Stimulated activated CD8-positive, alpha-beta memory T cell treated with anti-CD3 and anti-CD28 coated beads, Interleukin-15, amount 100 ng/mL, for 1 hour (primary cell): ENCODE measurements around the gene CLCN7.

Source experiments
- DNase-seq: peaks from one replicate; pipeline ENCODE4 v3.0.0-alpha.2; 2020; ENCODE audit warnings: low read depth

Gene CLCN7, protein sequence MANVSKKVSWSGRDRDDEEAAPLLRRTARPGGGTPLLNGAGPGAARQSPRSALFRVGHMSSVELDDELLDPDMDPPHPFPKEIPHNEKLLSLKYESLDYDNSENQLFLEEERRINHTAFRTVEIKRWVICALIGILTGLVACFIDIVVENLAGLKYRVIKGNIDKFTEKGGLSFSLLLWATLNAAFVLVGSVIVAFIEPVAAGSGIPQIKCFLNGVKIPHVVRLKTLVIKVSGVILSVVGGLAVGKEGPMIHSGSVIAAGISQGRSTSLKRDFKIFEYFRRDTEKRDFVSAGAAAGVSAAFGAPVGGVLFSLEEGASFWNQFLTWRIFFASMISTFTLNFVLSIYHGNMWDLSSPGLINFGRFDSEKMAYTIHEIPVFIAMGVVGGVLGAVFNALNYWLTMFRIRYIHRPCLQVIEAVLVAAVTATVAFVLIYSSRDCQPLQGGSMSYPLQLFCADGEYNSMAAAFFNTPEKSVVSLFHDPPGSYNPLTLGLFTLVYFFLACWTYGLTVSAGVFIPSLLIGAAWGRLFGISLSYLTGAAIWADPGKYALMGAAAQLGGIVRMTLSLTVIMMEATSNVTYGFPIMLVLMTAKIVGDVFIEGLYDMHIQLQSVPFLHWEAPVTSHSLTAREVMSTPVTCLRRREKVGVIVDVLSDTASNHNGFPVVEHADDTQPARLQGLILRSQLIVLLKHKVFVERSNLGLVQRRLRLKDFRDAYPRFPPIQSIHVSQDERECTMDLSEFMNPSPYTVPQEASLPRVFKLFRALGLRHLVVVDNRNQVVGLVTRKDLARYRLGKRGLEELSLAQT

GRCh38 chr16:1474796-1475551 is at the start of gene CLCN7:
Gene CLCN7 (minus strand): TSS chr16:1475028. CDS start chr16:1474974, 54 bp downstream.
- DNase-seq, result peak; percentile 74

- DNase-seq, result no peak
Observed at GRCh38 chr16:1524366-1524765, 49.5 kb upstream of the CLCN7 start.

DNA sequence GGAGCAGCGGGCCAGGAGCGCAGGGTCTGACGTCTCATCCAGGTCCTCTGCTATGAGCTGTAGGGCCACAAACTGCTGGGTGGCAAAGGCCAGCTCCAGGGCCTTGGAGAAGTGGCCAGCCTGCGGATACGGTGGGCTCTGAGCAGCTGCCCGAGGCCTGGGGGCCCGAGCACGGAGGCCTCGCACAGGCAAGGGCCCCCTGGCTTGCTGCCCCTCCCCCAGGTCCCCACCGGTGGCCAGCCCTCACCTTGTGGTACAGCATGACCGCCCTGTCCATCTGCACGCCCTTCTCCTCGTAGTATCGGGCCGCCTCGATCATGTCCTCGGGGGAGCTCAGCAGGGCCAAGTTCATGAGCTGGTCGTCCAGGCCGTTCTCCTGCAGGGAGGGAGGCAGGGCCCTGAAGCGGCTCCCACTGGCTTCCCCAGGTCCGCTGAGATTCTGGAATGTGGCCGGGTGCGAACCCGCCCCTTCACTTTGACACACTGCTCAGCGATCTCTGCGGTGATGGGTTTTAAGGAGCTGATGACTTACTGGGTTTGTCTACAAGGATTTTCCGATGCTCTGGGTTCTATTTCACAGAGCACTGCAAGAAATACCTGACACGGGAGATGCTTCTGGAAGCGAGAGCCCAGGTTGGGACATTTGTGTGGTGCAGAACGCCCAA is 48.9 kb upstream of the CLCN7 start:
- no peak for DNase-seq

- DNase-seq, result no peak
Observed at GRCh38 chr16:1520461-1520860, 45.6 kb upstream of the CLCN7 start.

DNA sequence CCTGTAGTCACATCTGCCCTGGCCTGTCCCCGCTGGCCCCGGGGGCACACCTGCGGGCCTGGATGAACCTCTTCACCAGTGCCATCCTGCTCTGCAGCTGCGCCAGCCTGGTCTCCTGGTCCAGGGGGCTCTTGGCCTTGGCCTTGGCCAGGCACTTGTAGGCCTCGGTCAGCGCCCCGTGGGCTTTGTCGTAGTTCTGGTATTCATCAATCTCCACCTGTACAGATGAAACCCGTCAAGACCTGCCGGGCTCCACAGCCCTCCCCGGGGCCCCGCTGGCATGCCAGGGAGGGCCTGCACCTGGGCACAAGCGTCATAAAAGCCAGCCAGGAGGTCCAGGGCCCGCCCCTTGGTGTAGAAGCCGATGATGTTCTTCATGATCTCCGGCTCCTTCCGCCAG is 45.0 kb upstream of the CLCN7 start:
- DNase-seq, result no peak

DNA sequence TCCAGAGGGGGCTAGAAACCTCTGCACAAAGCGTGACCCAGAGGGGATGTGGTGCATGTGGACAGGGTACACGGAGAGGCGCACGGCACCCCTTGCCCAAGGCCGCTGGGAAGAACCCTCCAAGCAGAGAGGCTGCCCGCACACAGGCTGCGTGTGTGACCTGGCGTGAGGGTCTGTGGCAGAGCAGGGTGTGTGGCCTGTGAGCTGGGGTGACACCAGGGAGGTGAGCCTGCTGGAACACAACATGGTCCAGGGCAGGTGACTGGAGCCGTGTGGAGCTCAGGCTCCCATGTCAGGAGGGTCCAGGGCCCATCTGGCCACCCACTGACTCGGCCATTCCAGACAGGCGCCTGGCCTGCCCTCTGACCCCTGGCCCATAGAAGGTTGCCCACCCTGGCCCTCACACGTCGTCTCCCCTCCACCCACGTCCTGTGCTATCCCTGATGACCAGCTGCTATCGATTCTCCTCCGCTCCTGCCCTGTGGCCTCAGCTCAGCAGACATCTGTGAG is 43.9 kb upstream of the CLCN7 start:
- DNase-seq, result no peak

GRCh38 chr16:1514507-1514906 is 39.7 kb upstream of the CLCN7 start:
- DNase-seq, result no peak

DNA sequence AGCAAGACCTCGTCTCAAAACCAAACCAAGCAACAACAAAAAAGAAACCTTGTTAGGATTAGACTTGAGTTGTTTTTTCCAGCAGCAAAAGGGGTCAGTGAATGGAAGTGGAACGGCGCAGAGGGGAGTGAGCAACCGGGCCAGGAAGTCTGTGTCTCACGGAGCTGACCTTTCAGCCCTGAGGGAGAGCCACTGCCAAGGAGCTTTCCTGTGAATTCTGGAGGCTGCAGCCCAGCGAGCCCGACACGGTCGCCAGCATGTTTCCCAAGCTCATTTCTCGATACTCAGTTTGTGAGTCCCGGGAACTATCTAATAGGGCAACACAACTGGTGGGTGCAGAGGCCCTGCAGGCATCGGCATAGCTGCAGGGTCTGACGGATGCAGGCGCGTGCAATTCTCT is 37.9 kb upstream of the CLCN7 start:
- DNase-seq, result no peak

DNA sequence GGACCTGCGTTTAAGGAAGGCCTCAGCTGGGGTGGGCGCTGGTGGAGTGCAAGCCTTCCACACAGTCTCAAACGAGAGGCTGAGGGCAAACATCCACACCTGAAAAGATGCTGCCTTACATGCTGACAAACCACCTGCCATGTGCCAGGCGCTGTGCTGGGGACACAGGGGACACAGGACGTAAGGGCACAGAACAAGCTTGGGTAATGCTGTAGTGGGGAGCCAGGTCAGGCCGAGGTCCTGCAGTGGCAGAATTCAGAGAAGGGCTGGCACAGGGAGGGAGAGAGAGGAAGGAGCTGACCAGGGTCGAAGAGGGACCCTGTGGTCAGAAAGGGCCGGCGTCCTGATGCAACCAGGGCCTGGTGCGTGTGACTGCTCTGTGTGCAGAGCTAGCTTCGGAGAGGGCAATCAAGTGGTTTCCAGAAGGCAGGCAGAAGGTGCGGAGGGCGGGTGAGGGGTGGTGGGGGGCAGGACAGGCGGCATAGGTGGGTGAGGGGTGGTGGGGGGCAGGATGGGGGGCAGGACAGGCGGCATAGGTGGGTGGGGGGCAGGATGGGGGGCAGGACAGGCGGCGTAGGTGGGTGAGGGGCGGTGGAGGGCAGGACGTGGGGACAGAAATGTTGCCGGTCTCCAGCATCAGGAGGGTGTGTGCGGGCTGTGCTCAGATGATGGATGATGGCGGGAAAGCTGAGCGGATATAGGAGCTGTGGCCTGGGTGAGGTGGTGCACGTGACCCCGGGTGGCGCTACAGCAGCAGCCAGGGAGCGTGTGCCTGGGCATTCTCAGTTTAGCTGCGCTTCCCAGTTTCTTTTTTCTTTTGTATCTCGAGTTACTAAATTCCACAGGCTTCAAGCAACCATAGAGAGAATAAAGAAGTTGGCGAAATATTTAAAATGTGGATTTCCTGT is 37.1 kb upstream of the CLCN7 start:
- no peak for DNase-seq

DNA sequence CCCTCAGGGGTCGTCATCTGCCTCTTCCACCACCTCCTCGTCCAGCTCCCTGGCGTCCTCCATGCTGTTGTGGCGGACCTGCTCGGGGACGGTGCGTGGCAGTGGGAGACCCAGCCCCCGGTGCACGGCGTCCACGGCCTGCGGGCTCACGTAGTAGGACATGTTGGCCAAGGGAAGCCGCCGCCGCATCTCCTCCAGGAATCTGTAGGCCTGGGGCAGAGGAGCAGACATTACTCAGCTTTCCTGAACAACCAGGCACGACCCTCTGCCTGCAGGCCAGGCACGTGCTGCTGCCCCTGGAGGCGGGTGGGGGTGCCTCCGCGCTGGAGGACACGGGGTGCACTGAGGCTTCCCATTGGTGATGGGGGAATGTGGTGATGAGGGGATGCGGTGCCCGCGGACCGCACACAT is 36.1 kb upstream of the CLCN7 start:
- no peak for DNase-seq

DNA sequence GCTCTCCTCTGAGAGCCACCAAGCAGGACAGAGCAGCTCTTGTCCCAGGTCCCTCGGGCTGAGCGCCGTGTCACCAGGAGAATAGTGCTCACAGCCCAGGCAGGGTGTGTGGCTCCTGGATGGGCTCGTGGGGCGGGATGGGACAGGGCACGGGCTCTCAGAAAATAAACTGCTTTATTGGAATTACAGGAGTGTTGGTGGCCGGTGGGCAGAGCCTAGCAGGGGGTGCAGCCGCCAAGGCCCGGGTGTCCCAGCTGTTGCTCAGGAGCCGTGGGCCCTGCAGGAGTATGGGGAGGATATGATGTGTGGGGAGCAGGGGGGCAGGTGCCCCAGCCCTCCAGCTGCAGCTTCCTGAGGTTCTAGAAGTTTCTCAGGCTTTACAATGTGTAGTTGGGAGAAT is 35.4 kb upstream of the CLCN7 start:
- DNase-seq, result no peak

GRCh38 chr16:1509307-1510221 is 34.7 kb upstream of the CLCN7 start:
- DNase-seq, result no peak

DNA sequence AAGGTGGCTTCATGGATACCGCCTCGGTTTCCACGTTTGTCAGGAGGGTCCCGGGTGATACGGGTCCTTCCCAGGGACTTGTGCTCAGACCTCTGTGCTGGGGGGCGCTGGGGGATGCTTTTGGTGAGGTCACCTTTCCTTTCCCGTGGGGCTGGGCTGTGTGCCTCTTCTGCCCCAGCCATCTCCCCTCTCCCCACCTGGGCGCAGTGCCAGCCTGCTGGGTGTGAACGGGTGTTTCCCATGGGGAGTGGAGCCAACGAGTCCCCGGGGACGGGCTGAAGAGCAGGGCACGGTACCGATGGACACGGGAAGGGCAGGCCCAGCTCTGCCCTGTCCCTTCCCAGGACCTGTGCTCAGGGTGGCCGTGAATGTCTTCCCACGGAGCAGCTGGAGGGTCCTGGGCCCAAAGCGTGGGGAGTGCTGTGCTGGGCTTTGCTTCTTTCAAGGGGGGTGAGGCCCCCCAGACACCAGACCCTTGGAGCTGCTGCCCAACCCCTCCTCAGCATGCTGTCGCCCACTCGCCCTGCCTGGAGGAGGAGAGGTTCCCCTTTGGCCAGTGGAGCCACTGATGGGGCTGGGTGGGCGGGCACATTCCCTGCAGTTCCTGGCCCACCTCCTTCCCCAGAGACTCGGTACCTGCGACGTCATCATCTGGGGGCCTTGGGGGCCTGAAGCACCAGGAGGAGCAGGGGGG is 33.8 kb upstream of the CLCN7 start:
- no peak for DNase-seq

- no peak for DNase-seq
Observed at GRCh38 chr16:1506494-1507213, 31.8 kb upstream of the CLCN7 start.

DNA sequence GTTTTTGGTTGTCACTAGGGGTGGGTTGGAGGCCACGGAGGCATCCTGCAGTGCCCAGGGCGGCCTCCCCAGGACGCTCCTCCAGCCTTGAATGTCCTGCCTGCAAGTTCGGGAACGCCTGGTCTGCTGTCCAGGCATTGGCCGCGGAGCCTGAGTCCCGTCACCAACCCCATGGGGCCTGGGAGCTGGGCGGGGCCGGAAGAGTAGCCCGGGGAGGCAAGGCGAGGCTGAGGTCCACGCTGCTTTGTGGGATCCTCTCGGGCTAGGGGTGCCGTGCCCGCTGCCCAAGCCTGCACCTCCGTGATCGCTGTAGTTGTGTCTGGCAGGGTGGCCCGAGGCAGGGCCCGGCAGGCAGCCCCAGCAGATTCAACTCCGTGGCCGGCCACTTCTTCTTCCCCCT is 31.1 kb upstream of the CLCN7 start:
- DNase-seq, result no peak

- DNase-seq, result no peak
Observed at GRCh38 chr16:1505073-1505844, 30.4 kb upstream of the CLCN7 start.

DNA sequence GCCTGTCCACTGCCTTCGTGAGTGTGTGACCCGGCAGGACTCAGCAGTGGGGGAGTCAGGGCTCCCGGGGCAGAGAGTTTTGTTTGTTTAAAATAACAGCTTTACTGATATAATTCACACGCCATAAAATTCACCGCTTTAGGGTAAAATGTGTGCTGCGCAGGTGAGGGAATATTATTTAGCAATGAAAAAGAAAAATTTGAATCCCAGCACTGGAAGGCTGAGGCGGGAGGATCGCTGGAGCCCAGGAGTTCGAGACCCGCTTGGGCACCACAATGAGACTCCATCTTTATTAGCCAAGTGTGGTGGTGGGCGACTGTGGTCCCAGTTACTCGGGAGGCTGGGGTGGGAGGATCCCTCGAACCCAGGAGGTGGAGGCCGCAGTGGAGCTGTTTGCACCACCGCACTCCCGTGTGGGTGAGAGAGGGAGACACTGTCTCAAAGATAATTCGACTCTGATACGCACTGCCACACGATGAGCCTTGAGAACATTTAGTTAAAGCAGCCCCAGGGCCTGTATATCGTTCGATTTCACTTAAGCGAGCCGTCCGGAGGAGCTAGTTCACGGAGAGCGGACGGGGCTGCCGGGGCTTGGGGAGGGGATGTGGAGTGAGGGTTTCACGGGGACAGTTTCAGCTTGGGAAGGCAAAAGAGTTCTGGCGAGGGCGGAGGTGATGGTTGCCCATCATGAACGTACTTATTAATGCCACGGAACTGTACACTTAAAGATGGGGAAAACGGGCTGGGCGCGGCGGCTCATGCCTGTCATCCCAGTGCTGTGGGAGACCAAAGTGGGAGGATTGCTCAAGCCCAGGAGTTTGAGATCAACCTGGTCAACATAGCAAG is 28.5 kb upstream of the CLCN7 start:
- no peak for DNase-seq
